NOMO-1 treated with DMSO at 0.1 percent for 48 hours (cell line): ENCODE data around the gene ICAM1.
"Not testable (repeated sequence)": the region's sequence is repeated elsewhere in the genome, so short reads cannot be mapped to it uniquely, and the experiment has no call there.

Source experiments
- DNase-seq: peaks from one replicate; lab custom pipeline; 2025; ENCODE audit not compliant: unreplicated experiment; lab: John Stamatoyannopoulos, UW

Gene ICAM1

DNA sequence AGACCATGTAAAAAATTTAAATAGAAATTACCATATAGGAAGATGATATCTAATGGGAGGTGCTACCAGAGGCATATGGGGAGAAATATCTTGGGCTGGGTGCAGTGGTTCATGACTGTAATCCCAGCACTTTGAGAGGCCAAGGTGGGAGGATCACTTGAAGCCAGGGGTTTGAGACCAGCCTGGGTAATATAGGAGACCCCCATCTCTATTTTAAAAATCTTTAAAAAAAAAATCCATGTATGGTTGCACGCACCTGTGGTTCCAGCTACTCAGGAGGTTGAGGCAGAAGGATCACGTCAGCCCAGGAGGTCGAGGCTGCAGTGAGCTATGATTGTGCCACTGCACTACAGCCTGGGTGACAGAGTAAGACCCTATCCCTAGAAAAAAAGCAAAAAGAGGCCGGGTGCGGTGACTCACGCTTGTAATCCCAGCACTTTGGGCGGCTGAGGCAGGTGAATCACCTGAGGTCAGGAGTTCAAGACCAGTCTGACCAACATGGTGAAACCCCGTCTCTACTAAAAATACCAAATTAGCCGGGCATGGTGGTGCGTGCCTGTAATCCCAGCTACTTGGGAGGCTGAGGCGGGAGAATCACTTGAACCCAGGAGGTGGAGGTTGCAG lies 29.0 kb upstream of the ICAM1 start:
- not testable (repeated sequence) for DNase-seq

DNA sequence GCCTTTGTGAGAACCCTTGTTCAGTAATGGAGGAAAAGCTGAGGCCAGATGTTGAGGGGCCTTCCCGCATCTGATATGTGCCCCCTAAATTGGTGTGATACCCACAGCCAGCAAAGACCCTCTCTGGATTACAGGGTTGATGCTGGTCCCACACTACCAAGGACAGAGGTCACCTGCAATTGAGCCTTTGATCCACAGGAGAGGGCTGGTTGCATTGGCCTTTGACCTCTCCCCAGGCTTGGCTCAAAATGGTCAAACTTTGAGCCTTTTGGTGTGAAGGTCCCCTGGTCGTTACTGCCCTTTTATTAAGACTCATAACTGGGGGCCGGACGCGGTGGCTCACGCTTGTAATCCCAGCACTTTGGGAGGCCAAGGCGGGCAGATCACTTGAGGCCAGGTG lies 27.3 kb upstream of the ICAM1 start:
- DNase-seq = no peak

DNA sequence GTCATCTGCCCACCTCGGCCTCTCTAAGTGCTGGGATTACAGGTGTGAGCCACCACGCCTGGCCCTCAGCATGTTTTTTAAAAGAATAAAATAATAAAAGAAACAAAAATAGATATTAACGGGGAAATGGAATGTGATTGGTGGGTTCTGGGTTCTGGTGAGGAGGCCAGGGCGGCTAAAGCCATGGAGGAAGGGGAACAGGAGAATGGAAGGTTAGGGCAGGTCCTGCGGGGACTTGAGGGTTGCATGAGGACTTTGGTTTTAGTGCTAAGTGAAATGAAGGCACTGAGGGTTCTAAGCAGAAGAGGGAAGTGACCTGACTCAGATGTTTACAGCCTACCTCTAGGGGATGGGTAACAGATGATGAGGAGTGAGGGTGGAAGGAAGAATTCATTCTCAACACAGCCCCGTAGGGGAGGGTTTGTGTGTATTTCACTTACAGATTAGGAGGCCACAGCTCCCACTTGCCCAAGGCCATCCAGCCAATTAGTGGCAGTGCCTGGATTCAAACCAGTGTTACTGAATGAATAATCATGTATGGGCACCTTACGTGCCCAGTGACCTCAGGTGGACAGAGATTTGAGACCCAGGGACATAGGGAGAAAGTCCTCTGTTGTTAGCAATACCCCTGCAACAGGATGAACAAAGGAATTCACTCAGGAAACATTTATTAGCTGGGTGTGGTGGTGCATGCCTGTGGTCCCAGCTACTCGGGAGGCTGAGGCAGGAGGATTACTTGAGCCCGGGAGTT lies 25.6 kb upstream of the ICAM1 start:
- no peak for DNase-seq

DNA sequence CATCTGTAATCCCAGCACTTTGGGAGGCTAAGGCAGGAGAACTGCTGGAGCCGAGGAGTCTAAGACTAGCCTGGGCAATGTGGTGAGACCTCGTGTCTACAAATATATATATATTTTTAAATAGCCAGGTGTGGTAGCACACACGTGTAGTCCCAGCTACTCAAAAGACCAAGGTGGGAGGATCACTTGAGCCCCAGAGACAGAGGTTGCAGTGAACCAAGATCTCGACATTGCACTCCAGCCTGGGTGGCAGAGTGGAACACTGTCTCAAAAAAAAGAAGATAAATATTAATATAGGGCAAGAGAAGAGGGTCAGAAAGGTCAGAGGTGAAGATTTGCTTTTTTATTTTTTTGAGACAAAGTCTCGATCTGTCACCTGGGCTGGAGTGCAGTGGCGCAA lies 24.4 kb upstream of the ICAM1 start:
- no peak for DNase-seq

DNA sequence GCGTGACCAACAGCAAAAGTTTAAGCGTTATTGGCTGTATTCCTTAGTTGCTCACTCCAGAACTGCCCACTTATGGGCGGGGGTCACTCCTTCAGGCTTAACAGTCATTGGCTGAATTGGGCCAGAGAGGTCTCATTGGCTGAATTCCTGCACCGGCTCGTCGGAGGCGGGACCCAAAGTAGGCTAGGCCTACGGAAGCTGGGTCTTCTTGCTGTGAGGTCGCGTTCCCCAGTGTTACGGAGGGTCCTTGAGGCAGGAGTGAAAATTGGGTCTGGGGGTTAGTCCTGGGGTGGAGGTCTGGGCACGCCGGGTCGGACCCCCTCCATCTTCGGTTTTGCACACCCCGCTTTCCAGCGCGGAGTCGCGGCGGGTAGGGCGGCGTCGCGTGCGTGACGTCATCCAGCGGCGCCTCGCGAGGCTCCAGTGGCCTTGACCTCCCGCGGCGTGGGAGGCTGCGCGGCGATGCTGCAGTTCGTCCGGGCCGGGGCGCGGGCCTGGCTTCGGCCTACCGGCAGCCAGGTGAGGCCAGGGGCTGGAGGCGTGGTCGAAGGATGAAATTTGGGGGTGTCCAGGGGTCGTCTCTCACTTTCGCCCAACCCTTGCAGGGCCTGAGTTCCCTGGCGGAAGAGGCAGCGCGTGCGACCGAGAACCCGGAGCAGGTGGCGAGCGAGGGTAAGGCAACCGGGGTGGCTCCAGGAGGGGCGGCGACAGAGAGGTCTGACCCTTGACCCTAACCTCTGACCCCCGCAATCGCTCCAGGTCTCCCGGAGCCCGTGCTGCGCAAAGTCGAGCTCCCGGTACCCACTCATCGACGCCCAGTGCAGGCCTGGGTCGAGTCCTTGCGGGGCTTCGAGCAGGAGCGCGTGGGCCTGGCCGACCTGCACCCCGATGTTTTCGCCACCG lies 18.9 kb upstream of the ICAM1 start, which contains the start of gene MRPL4:
Gene MRPL4, plus strand, starts transcription at position 423 of the 903 bp plus-strand sequence. Its CDS starts 40 bp downstream, at position 463.
- DNase-seq = peak; percentile 100

DNA sequence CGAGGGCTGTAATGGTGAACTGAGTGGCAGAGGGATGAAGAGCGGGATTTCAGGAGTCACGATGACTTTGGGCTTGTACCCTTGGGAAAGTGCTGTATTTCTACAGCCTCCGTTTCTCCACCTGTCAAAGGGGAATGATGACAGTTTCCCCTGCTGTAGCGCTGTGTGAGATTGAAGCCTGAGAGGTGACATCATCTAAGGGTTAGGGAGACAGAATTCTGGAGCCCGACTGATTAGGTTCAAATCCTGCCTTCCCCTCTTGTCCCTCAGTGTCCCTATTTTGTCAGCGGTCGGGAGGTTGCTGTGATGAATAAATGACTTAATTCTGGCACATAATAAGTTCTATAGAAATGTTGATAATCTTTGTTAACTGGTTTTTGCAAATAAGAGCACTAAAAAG lies 18.2 kb upstream of the ICAM1 start:
- DNase-seq = no peak

DNA sequence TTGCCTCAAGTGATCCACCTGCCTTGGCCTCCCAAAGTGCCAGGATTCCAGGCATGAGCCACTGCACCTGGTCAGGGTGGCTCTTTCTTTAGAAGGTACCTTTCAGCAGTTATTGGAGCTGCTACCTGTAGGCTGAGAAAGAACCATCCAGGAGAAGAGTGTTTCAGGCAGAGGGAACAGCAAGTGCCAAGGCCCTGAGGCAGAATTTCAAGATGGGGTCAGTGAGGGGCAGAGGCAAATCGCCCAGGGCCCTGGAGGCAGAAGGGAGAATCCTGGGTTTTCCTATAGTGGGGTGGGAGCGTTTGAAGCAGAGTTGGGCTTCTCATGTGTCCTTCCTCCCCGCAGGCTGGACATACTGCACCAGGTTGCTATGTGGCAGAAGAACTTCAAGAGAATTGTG lies 16.7 kb upstream of the ICAM1 start:
- DNase-seq = no peak

DNA sequence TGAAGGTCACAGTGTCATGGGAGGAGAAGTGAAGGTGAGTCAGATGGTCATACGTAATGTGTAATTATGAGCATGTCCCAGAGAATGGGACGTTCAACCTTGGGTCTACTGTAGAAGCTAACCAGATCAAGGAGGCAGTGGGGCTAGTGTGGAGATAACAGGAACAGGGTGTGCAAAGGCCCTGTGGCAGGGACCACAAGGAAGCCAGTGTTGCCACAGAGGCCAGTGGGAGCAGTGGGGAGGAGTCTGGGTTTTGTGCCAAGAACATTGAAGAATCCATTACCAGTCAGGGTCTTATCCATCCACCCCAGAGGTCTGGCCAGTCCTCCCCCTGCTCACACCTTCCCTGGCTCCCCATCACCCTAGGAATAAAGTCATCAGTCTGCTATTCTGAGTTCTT lies 15.6 kb upstream of the ICAM1 start:
- no peak for DNase-seq

DNA sequence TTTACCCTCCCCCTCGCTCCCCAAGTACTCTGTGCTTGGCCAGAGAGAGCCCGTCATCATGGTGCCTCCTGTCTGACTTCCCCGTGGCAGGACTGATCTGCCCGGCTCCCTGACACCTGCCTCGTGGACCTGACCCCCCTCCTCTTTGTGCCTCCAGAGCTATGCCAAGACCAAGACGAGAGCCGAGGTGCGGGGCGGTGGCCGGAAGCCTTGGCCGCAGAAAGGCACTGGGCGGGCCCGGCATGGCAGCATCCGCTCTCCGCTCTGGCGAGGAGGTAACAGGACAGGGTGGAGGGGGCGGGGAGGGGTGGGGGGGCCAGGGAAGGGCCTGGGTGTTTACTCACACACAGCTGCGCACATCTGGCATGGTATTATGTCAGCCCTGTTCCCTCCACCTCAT lies 14.4 kb upstream of the ICAM1 start:
- DNase-seq = no peak

DNA sequence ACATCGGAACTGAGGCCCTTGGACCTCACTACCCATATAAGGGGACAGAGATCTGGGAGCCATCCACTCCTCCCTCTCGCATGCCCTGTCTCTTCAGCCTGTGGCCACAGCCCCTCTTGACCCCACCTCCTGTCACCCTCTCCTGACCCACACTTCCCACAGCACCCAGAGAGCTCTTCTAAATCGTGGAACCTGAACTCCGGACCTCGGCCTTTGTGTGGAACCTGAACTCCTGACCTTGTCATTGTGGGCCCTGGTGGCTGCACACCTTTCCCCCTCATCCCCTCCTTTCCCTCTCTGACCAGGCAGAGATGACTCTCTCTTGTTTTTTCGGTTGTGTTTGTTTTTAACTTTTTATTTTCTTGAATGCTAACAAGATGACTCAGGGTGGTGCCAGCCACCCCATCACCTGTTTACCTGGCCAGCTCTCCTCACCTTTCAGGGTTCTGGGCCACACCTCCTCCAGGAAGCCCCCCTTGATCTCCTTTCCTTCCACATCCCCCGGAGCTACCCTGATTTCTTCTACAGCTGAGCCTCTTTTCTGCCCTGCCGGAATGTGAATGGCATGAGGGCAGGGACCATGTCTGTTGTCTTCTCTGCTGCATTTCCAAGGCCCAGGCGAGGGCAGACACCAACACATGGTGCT lies 13.8 kb upstream of the ICAM1 start:
- DNase-seq = no peak

DNA sequence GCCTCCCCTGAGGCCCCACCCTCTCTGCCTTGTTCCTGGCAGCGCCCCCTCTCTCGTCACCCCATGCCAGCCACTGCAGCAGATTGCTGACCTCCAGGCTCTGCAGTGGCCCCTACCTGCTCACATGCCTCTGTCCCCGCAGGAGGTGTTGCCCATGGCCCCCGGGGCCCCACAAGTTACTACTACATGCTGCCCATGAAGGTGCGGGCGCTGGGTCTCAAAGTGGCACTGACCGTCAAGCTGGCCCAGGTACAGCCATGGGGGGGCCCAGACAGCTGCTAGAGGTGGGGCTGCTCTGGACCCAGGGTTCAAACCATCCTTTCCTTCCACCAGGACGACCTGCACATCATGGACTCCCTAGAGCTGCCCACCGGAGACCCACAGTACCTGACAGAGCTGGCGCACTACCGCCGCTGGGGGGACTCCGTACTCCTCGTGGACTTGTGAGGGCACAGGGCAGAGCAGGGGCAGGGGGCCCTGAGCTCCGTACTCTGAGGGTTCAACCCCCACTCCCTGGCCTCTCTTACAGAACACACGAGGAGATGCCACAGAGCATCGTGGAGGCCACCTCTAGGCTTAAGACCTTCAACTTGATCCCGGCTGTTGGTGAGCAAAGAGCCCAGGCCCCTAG lies 12.7 kb upstream of the ICAM1 start:
- no peak for DNase-seq

DNA sequence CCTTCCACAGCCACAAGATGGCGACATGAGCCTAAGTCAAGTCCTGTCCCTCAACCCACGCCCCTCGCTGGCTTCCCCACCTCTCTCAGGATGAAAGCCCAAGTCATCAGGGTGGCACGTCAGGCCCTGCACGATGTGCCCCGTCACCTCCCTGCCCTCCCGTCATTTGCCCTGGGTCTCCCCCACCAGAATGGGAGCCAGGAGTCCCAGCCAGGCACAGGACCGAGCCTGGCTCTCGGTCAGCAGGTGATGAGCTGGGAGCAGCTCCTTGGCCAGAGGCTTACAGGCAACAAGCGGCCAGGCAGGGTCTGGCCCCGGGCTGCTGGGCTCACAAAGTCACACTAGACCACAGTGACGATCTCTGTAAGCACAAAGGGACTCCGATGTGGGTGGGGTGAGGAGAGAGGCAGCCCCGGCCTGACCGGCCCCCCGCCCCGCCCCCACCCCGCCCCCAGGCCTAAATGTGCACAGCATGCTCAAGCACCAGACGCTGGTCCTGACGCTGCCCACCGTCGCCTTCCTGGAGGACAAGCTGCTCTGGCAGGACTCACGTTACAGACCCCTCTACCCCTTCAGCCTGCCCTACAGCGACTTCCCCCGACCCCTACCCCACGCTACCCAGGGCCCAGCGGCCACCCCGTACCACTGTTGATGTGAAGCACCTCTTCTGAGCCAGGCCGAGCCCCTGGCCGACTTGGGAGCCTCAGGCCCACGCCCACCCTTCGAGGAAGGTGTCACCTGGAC lies 11.6 kb upstream of the ICAM1 start:
- DNase-seq = peak; percentile 71

DNA sequence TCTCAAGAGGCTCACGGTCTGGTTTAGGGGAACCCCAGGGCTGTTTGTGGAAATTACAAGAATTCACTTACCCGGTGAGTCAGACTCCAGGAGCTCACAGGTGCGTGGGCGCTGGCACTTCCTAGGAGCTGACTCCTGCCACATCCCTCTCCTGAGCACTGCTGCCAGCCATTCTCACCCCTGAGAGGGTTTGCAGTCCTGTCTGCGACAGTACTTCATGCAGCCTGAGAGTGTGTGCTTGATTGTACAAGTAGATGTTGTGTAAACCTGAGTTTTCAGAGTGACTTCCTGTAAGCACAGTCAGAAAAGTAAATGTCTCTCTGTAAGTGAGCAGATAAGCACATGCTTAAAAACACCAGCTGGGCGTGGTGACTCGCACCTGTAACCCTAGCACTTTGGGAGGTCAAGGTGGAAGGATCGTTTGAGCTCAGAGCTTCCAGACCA lies 10.8 kb upstream of the ICAM1 start:
- no peak for DNase-seq

DNA sequence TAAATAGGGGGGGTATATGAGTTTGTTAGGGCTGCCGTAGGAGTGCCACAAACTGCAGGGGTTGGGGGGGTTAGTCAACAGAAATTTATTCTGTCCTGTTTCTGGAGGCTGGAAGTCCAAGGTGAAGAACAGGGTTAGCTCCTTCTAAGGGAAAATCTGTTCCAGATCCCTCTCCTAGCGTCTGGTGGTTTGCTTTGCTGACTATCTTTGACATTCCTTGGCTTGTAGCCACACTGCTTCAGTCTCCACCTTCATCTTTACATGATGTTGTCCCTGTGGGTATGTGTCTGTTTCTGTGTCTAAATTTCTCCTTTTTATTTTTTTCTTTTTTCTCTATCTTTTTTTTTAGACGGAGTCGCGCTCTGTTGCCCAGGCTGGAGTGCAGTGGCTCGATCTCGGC lies 8.1 kb upstream of the ICAM1 start:
- no peak for DNase-seq

DNA sequence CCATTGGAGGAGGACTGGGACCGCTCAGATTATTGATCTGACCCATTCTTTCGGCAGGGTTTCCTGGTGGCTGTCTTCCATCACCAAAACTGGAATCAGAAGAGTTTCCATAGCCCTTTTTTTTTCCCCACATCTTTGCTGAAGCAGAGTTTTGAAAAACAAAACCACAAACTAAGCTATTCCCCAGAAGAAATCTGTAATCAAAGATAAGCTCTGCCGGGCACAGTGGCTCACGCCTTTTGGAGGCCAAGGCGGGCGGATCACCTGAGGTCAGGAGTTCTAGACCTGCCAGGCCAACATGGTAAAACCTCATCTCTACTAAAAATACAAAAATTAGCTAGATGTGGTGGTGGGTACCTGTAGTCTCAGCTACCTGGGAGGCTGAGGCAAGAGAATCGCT lies 4.2 kb upstream of the ICAM1 start:
- no peak for DNase-seq

DNA sequence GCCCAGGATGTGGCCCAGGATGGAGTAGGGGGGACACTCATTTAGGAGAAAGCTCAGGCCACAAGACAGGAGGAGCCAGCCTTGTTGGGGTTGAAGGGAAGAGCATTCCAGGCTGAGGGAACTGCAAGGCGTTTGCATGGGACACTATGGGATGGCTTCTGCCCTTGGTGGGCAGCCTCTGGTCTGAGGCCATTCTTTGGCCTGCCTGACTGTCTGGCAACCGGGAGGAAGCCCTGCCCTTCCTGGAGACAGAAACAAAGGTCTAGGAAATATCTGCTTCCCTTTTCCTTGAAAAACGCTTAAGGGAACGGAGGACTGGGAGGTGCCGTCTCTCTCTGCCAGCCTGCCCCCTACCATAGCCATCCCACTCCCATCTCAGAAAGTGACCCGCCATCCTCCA lies 2.8 kb upstream of the ICAM1 start:
- no peak for DNase-seq

DNA sequence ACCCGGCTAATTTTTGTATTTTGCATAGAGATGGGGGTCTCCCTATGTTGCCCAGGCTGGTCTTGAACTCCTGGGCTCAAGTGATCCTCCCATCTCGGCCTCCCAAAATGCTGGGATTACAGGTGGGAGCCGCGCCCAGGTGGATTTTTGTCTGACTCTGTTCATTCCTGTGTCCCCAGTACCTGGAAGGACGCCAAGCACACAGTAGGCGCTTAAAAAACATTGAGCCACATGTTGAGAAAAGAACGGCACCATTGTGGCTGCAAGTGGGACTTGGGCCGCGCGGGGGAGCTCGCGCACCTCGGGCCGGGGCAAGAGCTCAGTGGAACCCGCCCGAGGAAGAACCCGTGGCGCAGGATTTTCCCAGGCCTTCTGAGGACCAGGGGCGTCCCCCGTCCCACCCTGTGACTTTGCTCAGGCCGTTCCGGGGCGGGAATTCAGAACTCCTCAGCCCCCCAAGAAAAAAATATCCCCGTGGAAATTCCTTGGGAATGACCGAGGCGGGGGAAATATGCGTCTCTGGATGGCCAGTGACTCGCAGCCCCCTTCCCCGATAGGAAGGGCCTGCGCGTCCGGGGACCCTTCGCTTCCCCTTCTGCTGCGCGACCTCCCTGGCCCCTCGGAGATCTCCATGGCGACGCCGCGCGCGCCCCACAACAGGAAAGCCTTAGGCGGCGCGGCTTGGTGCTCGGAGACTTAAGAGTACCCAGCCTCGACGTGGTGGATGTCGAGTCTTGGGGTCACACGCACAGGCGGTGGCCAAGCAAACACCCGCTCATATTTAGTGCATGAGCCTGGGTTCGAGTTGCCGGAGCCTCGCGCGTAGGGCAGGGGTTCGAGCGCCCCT lies 1.4 kb upstream of the ICAM1 start:
- DNase-seq = peak; percentile 67

DNA sequence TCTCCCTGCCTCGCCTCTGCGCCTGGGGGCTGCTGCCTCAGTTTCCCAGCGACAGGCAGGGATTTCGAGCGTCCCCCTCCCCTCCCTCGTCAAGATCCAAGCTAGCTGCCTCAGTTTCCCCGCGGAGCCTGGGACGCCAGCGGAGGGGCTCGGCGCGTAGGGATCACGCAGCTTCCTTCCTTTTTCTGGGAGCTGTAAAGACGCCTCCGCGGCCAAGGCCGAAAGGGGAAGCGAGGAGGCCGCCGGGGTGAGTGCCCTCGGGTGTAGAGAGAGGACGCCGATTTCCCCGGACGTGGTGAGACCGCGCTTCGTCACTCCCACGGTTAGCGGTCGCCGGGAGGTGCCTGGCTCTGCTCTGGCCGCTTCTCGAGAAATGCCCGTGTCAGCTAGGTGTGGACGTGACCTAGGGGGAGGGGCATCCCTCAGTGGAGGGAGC lies 722 bp upstream of the ICAM1 start:
- peak; percentile 76 for DNase-seq

DNA sequence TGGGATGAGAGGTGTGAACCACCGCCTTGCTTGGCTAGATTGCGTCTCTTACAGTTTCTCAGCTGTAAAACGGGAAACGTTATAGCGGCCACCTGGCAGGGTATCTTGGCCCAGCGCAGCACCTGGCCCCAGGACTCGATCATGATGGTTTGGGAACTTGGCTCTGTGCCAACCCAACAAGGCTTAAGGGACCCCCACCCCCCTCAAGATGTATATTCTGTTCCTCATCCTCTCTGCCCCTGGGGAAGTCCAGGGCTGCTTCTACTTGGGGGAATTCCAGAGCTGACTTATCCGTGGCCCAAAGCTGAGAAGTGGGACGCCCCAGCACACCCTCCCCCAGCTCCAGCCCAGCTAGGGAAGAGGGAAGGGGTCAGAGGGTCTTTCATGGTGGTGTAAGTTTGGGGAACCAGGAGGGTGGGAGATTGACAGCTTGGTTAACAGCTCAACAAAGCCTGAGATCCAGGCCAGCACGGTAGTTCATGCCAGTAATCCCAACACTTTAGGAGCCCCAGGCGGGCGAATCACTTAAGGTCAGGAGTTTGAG lies 695 bp downstream of the ICAM1 start:
- DNase-seq = no peak
